ENCODE results near the gene TMEM108. TPM values are rescaled to one million over a fixed set of nuclear protein-coding genes. Genes with fewer than 3 reads are reported as not detected.

Gene TMEM108
- polyA plus RNA-seq, 3 donors, result not detected

DNA sequence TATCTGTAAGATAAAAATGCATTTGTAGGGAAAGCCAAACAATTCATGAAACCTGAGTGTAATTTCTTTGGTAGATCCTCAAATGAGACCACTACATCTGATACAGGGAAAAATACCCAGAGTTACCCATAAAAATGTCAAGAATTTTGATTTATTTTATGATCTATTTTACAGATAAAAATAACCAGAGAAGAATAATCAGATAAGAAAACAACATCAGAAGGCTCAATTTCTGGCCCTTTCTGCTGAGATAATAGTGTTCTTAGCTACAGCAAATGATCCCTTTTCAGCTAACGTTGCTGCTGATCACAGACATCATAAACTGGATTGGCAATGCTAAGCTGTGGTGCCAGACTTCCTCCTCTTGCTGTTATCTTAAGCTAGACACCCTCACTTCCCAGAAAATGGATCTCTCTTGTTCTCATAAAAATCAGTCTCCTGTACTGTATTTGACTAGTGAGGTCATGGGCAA is 21.3 kb upstream of the TMEM108 start:
- Histone ChIP-seq H3K4me2 (replicated peaks; ENCODE audit: extremely low read depth, low read length, poor library complexity, severe bottlenecking) (no peak overlapping the region), H2AFZ (ENCODE audit: insufficient read depth, low read depth, low read length, poor library complexity, severe bottlenecking) (no peak overlapping the region), H3K27me3 (ENCODE audit: control insufficient read depth in 2 of 2, insufficient read depth in 2 of 2, low read length in 2 of 2) (no peaks in the 10 kb centered on the region), H3K4me3 (replicated peaks in 1 of 3; ENCODE audit: low read depth in 2 of 3, low read length in 3 of 3) (no peak overlapping the region), H3K9ac (ENCODE audit: insufficient read depth, low read length, poor library complexity, severe bottlenecking) (no peak overlapping the region), H3K36me3 (replicated peaks in 1 of 2; ENCODE audit: control insufficient read depth in 1 of 2, insufficient read depth in 2 of 2, low read length in 2 of 2) (no peaks in the 10 kb centered on the region), H4K20me1 (ENCODE audit: insufficient read depth, low read length) (no peaks in the 10 kb centered on the region), H3K79me2 (ENCODE audit: insufficient read depth, low read length) (no peaks in the 10 kb centered on the region), H3K27ac (ENCODE audit: low read depth in 1 of 2, low read length in 2 of 2) (no peak overlapping the region), H3K4me1 (ENCODE audit: control insufficient read depth in 1 of 2, insufficient read depth in 2 of 2, low read length in 2 of 2) (no peaks in the 10 kb centered on the region), H3K9me3 (replicated peaks in 1 of 2; ENCODE audit: control insufficient read depth in 1 of 2, insufficient read depth in 1 of 2, low read length in 2 of 2) (peaks cover 7 to 8% of the 10 kb centered on the region in 2 donors)
- peaks cover 0 to 3% (median 1%) of the 10 kb centered on the region in 3 donors for H3K27me3 Mint-ChIP-seq (ENCODE audit: low read depth in 3 of 3)
- no peaks in the 10 kb centered on the region for H3K36me3 Mint-ChIP-seq
- 0% methylated on average over 1 of the region's 1 CpG for WGBS (ENCODE audit: insufficient coverage)
- H3K9me3 Mint-ChIP-seq, result peaks cover 4 to 15% (median 8%) of the 10 kb centered on the region in 7 donors
- TF ChIP-seq, protein P1, sequence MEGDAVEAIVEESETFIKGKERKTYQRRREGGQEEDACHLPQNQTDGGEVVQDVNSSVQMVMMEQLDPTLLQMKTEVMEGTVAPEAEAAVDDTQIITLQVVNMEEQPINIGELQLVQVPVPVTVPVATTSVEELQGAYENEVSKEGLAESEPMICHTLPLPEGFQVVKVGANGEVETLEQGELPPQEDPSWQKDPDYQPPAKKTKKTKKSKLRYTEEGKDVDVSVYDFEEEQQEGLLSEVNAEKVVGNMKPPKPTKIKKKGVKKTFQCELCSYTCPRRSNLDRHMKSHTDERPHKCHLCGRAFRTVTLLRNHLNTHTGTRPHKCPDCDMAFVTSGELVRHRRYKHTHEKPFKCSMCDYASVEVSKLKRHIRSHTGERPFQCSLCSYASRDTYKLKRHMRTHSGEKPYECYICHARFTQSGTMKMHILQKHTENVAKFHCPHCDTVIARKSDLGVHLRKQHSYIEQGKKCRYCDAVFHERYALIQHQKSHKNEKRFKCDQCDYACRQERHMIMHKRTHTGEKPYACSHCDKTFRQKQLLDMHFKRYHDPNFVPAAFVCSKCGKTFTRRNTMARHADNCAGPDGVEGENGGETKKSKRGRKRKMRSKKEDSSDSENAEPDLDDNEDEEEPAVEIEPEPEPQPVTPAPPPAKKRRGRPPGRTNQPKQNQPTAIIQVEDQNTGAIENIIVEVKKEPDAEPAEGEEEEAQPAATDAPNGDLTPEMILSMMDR (IDR thresholded peaks at IDR 0.05), result no peak
- no peak overlapping the region for H3K4me3 Mint-ChIP-seq
- no peaks in the 10 kb centered on the region for H3K4me1 Mint-ChIP-seq
- intact Hi-C loops (cut with micrococcal nuclease), result no loop called here
- no peak for DNase-seq
- H3K27ac Mint-ChIP-seq, result no peak overlapping the region

DNA sequence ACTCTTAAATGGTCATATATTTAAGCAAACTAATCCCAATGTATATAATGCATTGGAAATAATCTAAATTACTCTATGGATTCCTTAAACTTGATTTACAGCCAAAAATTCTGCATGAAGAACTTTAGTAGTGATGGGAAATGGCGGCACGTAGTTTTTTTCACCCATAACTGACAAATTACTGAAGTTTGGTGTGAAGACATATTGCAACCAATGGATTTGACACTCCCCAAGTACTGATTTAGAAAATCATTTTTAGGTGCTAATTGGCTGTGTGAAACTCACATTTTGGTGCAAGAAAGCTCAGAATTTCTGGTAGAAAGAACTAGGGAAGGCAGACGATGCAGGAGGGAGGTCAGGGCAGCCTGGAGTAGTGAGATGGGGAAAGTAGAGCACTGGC is 19.3 kb upstream of the TMEM108 start:
- no peak for DNase-seq
- Histone ChIP-seq H3K9me3 (replicated peaks in 1 of 2; ENCODE audit: control insufficient read depth in 1 of 2, insufficient read depth in 1 of 2, low read length in 2 of 2) (no peaks in the 10 kb centered on the region), H3K36me3 (replicated peaks in 1 of 2; ENCODE audit: control insufficient read depth in 1 of 2, insufficient read depth in 2 of 2, low read length in 2 of 2) (no peaks in the 10 kb centered on the region), H4K20me1 (ENCODE audit: insufficient read depth, low read length) (no peaks in the 10 kb centered on the region), H3K27ac (ENCODE audit: low read depth in 1 of 2, low read length in 2 of 2) (no peak overlapping the region), H3K79me2 (ENCODE audit: insufficient read depth, low read length) (no peaks in the 10 kb centered on the region), H3K4me1 (ENCODE audit: control insufficient read depth in 1 of 2, insufficient read depth in 2 of 2, low read length in 2 of 2) (no peaks in the 10 kb centered on the region), H3K27me3 (ENCODE audit: control insufficient read depth in 2 of 2, insufficient read depth in 2 of 2, low read length in 2 of 2) (no peaks in the 10 kb centered on the region), H3K4me3 (replicated peaks in 1 of 3; ENCODE audit: low read depth in 2 of 3, low read length in 3 of 3) (no peak overlapping the region), H3K9ac (ENCODE audit: insufficient read depth, low read length, poor library complexity, severe bottlenecking) (no peak overlapping the region), H2AFZ (ENCODE audit: insufficient read depth, low read depth, low read length, poor library complexity, severe bottlenecking) (no peak overlapping the region), H3K4me2 (replicated peaks; ENCODE audit: extremely low read depth, low read length, poor library complexity, severe bottlenecking) (no peak overlapping the region)
- WGBS (ENCODE audit: insufficient coverage), result 80% methylated on average over 1 of the region's 3 CpGs
- Mint-ChIP-seq H3K36me3 (no peaks in the 10 kb centered on the region), H3K27ac (no peak overlapping the region), H3K27me3 (ENCODE audit: low read depth in 3 of 3) (peaks cover 0 to 4% (median 0%) of the 10 kb centered on the region in 3 donors), H3K4me3 (no peak overlapping the region), H3K4me1 (no peaks in the 10 kb centered on the region), H3K9me3 (peaks cover 0 to 2% (median 0%) of the 10 kb centered on the region in 7 donors)
- intact Hi-C loops (cut with micrococcal nuclease), result no loop called here
- TF ChIP-seq, protein P1 (IDR thresholded peaks at IDR 0.05), result no peak

Data from CD14-positive monocyte (primary cell).